ENCODE results near the gene GALNT1. TPM values are rescaled to one million over a fixed set of nuclear protein-coding genes. Genes with fewer than 3 reads are reported as not detected.
"Not testable (repeated sequence)": the region's sequence is repeated elsewhere in the genome, so short reads cannot be mapped to it uniquely, and the experiment has no call there.

GALNT1 gene
- total RNA-seq, 2 donors from 2014 or later: 27.0 to 37.2 TPM

GRCh38 chr18:35549564-35549963, 32.0 kb upstream of the GALNT1 start:
- no peak for DNase-seq
- TF ChIP-seq POLR2A (IDR thresholded peaks at IDR 0.05): no peak
- no peak for TF ChIP-seq CTCF (IDR thresholded peaks at IDR 0.05)
- intact Hi-C loops (cut with DNase I): no loop called here
- no peak overlapping the region for H3K4me3 ChIP-seq
- no peak for ATAC-seq
- no peaks in the 10 kb centered on the region for H3K9me3 ChIP-seq
- H3K4me1 ChIP-seq: no peaks in the 10 kb centered on the region
- H3K27ac ChIP-seq: no peak overlapping the region
- no peaks in the 10 kb centered on the region for H3K36me3 ChIP-seq (replicated peaks in 1 of 2; ENCODE audit: insufficient read depth in 1 of 2, low read depth in 2 of 2)
- 38 to 45% methylated on average over 1 of the region's 1 CpG for WGBS, 2 donors
- H3K27me3 ChIP-seq: no peaks in the 10 kb centered on the region

- H3K4me3 ChIP-seq: no peak overlapping the region
- H3K27ac ChIP-seq: no peak overlapping the region
- H3K36me3 ChIP-seq (replicated peaks in 1 of 2; ENCODE audit: insufficient read depth in 1 of 2, low read depth in 2 of 2): no peaks in the 10 kb centered on the region
- H3K4me1 ChIP-seq: no peaks in the 10 kb centered on the region
- intact Hi-C loops (cut with DNase I): no loop called here
- no peak for DNase-seq
- 54 to 60% methylated on average over 2 of the region's 2 CpGs for WGBS, 2 donors
- H3K27me3 ChIP-seq: no peaks in the 10 kb centered on the region
- H3K9me3 ChIP-seq: no peaks in the 10 kb centered on the region
- TF ChIP-seq CTCF (IDR thresholded peaks at IDR 0.05): no peak
- no peak for TF ChIP-seq POLR2A (IDR thresholded peaks at IDR 0.05)
- ATAC-seq: no peak
Observed at GRCh38 chr18:35553300-35553699, 28.2 kb upstream of the GALNT1 start.

- H3K4me3 ChIP-seq; H3K36me3 ChIP-seq (replicated peaks in 1 of 2; ENCODE audit: insufficient read depth in 1 of 2, low read depth in 2 of 2); H3K4me1 ChIP-seq; intact Hi-C loops (cut with DNase I); H3K27me3 ChIP-seq; H3K27ac ChIP-seq; H3K9me3 ChIP-seq; DNase-seq; ATAC-seq: not testable (repeated sequence)
- 88 to 90% methylated on average over 5 of the region's 5 CpGs for WGBS, 2 donors
Observed at GRCh38 chr18:35555538-35555937, 26.0 kb upstream of the GALNT1 start.

- intact Hi-C loops (cut with DNase I): no loop called here
- DNase-seq: no peak
- no peak overlapping the region for H3K4me3 ChIP-seq
- no peaks in the 10 kb centered on the region for H3K36me3 ChIP-seq (replicated peaks in 1 of 2; ENCODE audit: insufficient read depth in 1 of 2, low read depth in 2 of 2)
- no peaks in the 10 kb centered on the region for H3K9me3 ChIP-seq
- no peaks in the 10 kb centered on the region for H3K4me1 ChIP-seq
- TF ChIP-seq CTCF (IDR thresholded peaks at IDR 0.05) (no peak), POLR2A (IDR thresholded peaks at IDR 0.05) (no peak)
- H3K27ac ChIP-seq: no peak overlapping the region
- no peak for ATAC-seq
- no peaks in the 10 kb centered on the region for H3K27me3 ChIP-seq
Observed at GRCh38 chr18:35559867-35560266, 21.7 kb upstream of the GALNT1 start.

GRCh38 chr18:35564795-35565453, 16.6 kb upstream of the GALNT1 start:
- WGBS, 2 donors: 73 to 80% methylated on average over 3 of the region's 3 CpGs

More at GRCh38 chr18:35564795-35565453, 16.6 kb upstream of the GALNT1 start:
- ATAC-seq (no peak), DNase-seq (no peak)
- intact Hi-C loops (cut with DNase I): no loop called here
- Histone ChIP-seq H3K4me3 (no peak overlapping the region), H3K27me3 (no peaks in the 10 kb centered on the region), H3K4me1 (no peaks in the 10 kb centered on the region), H3K9me3 (no peaks in the 10 kb centered on the region), H3K36me3 (replicated peaks in 1 of 2; ENCODE audit: insufficient read depth in 1 of 2, low read depth in 2 of 2) (no peaks in the 10 kb centered on the region), H3K27ac (no peak overlapping the region)
- TF ChIP-seq CTCF (IDR thresholded peaks at IDR 0.05) (no peak), POLR2A (IDR thresholded peaks at IDR 0.05) (no peak)
